Bronchial epithelial cell (primary cell): Measurements from ENCODE around the gene NPPB. TPM values are rescaled to one million over a fixed set of nuclear protein-coding genes. Genes with fewer than 3 reads are reported as not detected.

ENCODE experiments used
- DNase-seq: peaks from one replicate; pipeline ENCODE4 v3.0.0-alpha.2; 2010; ENCODE audit warnings: low read depth
- FAIRE-seq: peaks from 2 replicates; lab custom pipeline; 2011; peaks lifted over from hg19 to GRCh38; lab: Jason Lieb, UNC
- H3K27me3 ChIP-seq: 2 replicates; pipeline ENCODE4 v1.5.1; 2011; ENCODE audit warnings: low read length; ENCODE audit not compliant: control insufficient read depth, insufficient read depth
- H3K36me3 ChIP-seq: 2 replicates; pipeline ENCODE4 v1.5.1; 2011; ENCODE audit warnings: low read length; ENCODE audit not compliant: control insufficient read depth, insufficient read depth
- H3K4me3 ChIP-seq: 2 replicates; pipeline ENCODE4 v1.5.1; 2011; ENCODE audit warnings: mild to moderate bottlenecking, low read depth, low read length, control low read depth
- CTCF ChIP-seq: IDR thresholded peaks from 2 replicates; pipeline ENCODE4 v1.5.1; 2011; ENCODE audit warnings: mild to moderate bottlenecking, moderate library complexity, low read length, control low read depth, inconsistent platforms; ENCODE audit not compliant: insufficient read depth, severe bottlenecking
- total RNA-seq: library from RNA; depleted of rRNA; stranded (reverse); fragments of >200 nt; gene quantifications from 2 replicates; pipeline ENCODE4 v1.2.1, GENCODE V29; 2014

Gene NPPB
- total RNA-seq, 1 donor from 2014 or later = not detected

DNA sequence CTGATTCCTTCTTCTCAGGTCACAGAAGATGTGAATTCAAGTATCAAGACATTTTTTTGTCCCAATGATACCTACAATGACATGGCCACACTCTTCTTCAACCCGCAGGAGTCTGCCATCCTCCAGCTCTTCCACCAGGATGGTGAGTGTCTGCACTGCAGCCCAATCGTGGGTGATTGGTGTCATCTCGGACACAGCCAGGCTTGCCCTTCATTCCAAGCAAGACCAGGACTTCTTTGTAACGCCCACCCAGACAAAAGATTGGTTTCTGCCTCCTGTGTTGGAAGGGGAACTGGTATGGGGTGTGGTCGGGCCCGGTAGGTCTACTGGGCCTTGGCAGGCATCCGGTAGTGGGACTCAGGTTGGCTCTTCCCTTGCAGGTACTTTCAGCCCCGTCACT lies 25.2 kb downstream of the NPPB start:
- no peak for FAIRE-seq
- no peak for TF ChIP-seq CTCF

DNA sequence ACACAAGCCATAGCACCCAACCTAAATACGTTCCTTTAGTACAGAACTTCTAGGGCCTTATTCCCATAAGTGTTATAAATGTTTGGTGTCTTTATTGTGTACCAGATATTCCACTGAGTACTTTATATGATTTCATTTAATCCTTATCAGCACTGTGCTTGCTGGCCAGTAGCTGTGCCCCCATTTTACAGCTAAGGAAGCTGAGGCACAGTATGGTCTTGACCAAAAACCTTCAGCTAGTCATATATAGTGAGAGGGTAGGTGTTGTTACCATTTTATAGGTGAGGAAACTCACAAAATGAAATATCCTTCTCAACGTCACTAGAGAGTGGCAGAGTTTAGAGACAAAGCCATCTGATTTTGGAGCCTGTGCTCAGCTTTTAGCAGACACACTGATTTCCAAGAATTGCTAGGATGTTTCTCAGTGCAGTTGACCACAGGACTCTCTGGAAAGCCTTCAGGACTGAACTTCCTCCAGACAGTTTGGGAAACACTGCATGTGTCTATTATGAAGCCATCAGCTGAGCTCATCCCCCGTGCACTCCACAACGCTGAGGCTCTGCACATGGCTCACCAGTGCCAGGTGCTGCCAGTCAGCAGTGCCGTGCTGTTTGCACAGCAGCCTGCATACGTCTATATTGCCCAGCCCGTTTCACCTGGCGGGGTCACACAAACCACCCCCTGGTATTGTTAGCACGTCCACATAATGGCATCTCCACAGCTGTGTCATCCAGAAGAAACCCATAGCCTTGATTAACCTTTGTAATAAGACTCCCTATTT lies 26.6 kb downstream of the NPPB start:
- Histone ChIP-seq H3K36me3 (peaks cover 32% of the 10 kb centered on the region), H3K4me3 (no peak overlapping the region), H3K27me3 (no peaks in the 10 kb centered on the region)
- DNase-seq = no peak
- no peak for FAIRE-seq
- no peak for TF ChIP-seq CTCF

More for the DNA sequence above, 25.2 kb downstream of the NPPB start:
- Histone ChIP-seq H3K36me3 (peaks cover 35% of the 10 kb centered on the region), H3K4me3 (no peak overlapping the region), H3K27me3 (no peaks in the 10 kb centered on the region)
- no peak for DNase-seq

DNA sequence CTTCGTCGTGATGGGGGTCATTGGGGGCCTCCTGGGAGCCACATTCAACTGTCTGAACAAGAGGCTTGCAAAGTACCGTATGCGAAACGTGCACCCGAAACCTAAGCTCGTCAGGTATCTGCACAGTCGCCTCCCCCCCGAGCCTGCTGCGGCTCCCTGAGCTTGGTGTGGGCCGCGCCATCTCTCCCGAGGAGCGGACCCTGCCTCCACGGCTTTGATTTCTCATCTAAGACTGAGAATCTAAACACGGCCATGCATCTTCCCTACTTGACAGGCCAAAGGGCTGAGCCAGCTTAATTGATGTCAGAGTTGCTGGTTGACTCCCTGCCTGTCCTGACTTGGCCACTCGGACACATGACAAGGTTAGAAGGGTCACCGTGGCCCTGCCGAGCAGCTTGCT lies 30.2 kb downstream of the NPPB start:
- Histone ChIP-seq H3K27me3 (no peaks in the 10 kb centered on the region), H3K36me3 (peaks cover 24% of the 10 kb centered on the region), H3K4me3 (no peak overlapping the region)
- TF ChIP-seq CTCF = no peak
- FAIRE-seq (no peak), DNase-seq (no peak)

- TF ChIP-seq CTCF = no peak
- no peak for DNase-seq
- peaks cover 25% of the 10 kb centered on the region for H3K36me3 ChIP-seq
- no peak for FAIRE-seq
- no peak overlapping the region for H3K4me3 ChIP-seq
- no peaks in the 10 kb centered on the region for H3K27me3 ChIP-seq
These were observed 31.8 kb downstream of the NPPB start for GRCh38 chr1:11826946-11827345.

DNA sequence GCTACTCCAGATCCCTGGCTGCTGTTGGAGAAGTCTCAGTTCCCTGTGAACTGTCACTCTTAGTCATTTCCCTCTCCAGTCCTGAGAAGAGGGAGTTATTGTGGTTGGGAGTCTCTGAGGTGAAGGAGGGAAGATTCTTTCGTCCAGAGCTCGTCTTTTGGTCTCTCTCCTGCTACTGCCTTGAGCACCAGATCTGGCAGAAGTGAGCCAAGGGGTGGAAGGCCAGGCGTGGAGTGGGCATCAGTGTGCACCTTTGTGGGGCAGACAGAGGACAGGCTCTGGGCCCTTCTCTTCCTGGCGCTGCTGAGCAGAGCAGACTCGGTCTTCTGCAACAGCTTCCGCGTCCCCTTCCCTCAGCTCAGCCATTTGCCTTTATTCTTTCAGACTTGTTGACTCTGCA lies 33.6 kb downstream of the NPPB start:
- FAIRE-seq = no peak
- TF ChIP-seq CTCF = no peak
- peaks cover 25% of the 10 kb centered on the region for H3K36me3 ChIP-seq
- no peak for DNase-seq
- no peaks in the 10 kb centered on the region for H3K27me3 ChIP-seq
- H3K4me3 ChIP-seq = no peak overlapping the region
